Measurements from ENCODE around the gene ZNF277. TPM values are rescaled to one million over a fixed set of nuclear protein-coding genes. Genes with fewer than 3 reads are reported as not detected.

Gene ZNF277
- total and polyA plus RNA-seq, 2 donors (not counting 3 experiments of a cell fraction or from before 2014, with no cell fraction given) = 7.8 to 22.6 TPM

GRCh38 chr7:112215787-112216186, 9.3 kb downstream of the ZNF277 start:
- ChIA-PET CTCF (interaction anchor here (0.8 to 2.6 kb wide), 4 partner anchors 28 to 198 kb away, joined by 3 to 7 read pairs (median 3); no protein-coding TSS in a partner anchor), POLR2A (no interaction called here)
- no peak overlapping the region for H2AFZ ChIP-seq (ENCODE audit: low read depth, low read length)
- no peaks in the 10 kb centered on the region for H3K9me1 ChIP-seq (replicated peaks; ENCODE audit: control insufficient read depth, extremely low read depth, insufficient read depth, low read length)
- no peak overlapping the region for H3K9ac ChIP-seq (replicated peaks; ENCODE audit: extremely low read depth, insufficient read depth, low read length)
- BruUV-seq (replicated peaks) = no TSS peak
- no peak for FAIRE-seq
- H3K79me2 ChIP-seq (ENCODE audit: control insufficient read depth, insufficient read depth, low read length) = peaks cover 22% of the 10 kb centered on the region
- no peaks in the 10 kb centered on the region for H3K9me3 ChIP-seq (replicated peaks; ENCODE audit: control insufficient read depth, insufficient read depth, low read length)
- DNase-seq (ENCODE audit: low read depth, low spot score) = no peak
- no peaks in the 10 kb centered on the region for H3K36me3 ChIP-seq (ENCODE audit: control insufficient read depth in 2 of 2, extremely low read depth in 1 of 2, insufficient read depth in 2 of 2, low read length in 2 of 2)
- no peaks in the 10 kb centered on the region for H3K27me3 ChIP-seq (ENCODE audit: control insufficient read depth in 2 of 2, insufficient read depth in 2 of 2, low read length in 2 of 2)
- no peak overlapping the region for H3K27ac ChIP-seq (ENCODE audit: insufficient read depth, low read depth, low read length)
- no peak for TF ChIP-seq MAX (IDR thresholded peaks at IDR 0.05; ENCODE audit: insufficient read depth, insufficient read length)
- TF ChIP-seq FOS (IDR thresholded peaks at IDR 0.05; ENCODE audit: borderline replicate concordance, insufficient read depth, low read length) = no peak
- TF ChIP-seq JUN (IDR thresholded peaks at IDR 0.05; ENCODE audit: borderline replicate concordance, insufficient read depth, insufficient read length, low read depth) = no peak
- no peak for TF ChIP-seq POLR2AphosphoS5 (IDR thresholded peaks at IDR 0.05; ENCODE audit: insufficient read depth, low read depth, low read length)
- no peak for TF ChIP-seq POLR2A (IDR thresholded peaks at IDR 0.05; ENCODE audit: low read depth, low read length)
- TF ChIP-seq EZH2 (IDR thresholded peaks at IDR 0.05; ENCODE audit: borderline replicate concordance, low read depth, low read length, severe bottlenecking) = no peak
- TF ChIP-seq MYC (IDR thresholded peaks at IDR 0.05; ENCODE audit: low read depth, low read length) = no peak
- no peak for TF ChIP-seq GATA2 (IDR thresholded peaks at IDR 0.05; ENCODE audit: insufficient read depth, insufficient read length, low read depth, low read length)
- no peak for TF ChIP-seq CTCF (IDR thresholded peaks at IDR 0.05; ENCODE audit: extremely low read depth in 1 of 2, insufficient read depth in 1 of 2, low read depth in 1 of 2, low read length in 2 of 2)
- dilution Hi-C loops (cut with MboI; ENCODE audit: extremely low pct_ligation_motif_present, low sequenced_read_pairs) = no loop called here
- no peaks in the 10 kb centered on the region for H4K20me1 ChIP-seq (replicated peaks; ENCODE audit: control insufficient read depth, extremely low read depth, insufficient read depth, low read length)
- no peak overlapping the region for H3K4me3 ChIP-seq (replicated peaks in 1 of 3; ENCODE audit: insufficient read depth in 1 of 3, low read depth in 1 of 3, low read length in 3 of 3)
- no peaks in the 10 kb centered on the region for H3K4me1 ChIP-seq (ENCODE audit: control insufficient read depth, extremely low read depth, insufficient read depth, low read length)
- no peak overlapping the region for H3K4me2 ChIP-seq (ENCODE audit: insufficient read depth, low read length)
- intact Hi-C loops (cut with micrococcal nuclease) = no loop called here

All from endothelial cell of umbilical vein (primary cell).